K562 (cell line): ENCODE measurements around the gene MTREX. TPM values are rescaled to one million over a fixed set of nuclear protein-coding genes. Genes with fewer than 3 reads are reported as not detected.

Experiments used
- ATAC-seq: fragments of 200-7000 bp; cut with Tn5 transposase; 3 replicates; pipeline ENCODE4 v1.9.1; 2020; ENCODE audit warnings: moderate library complexity
- BruUV-seq: library from RNA; stranded (reverse); fragments of 400-500 nt; replicated peaks from 2 replicates; lab custom pipeline; 2021; lab: Mats Ljungman, UMichigan
- CTCF ChIA-PET: fragments of 300-600 bp; formaldehyde crosslinking; extraction: SDS; loops from one replicate; lab custom pipeline; 2021; ENCODE audit warnings: low intra/inter-chr PET ratio; lab: Yijun Ruan, JAX
- POLR2A ChIA-PET: fragments of 300-600, 350-650 bp; sonication (Branson Sonifier 250); formaldehyde crosslinking; extraction: SDS; loops from one replicate; lab custom pipeline; 2021; ENCODE audit warnings: antibody characterized with exemption, inconsistent platforms; lab: Yijun Ruan, JAX
- DNase-seq, 4 experiments: peaks; one replicate each; pipeline versions ENCODE4 v3.0.0 to v3.0.0-alpha.2; 2011 to 2018; ENCODE audit warnings: low spot score in 3 of 4, mixed read lengths in 3 of 4; ENCODE audit errors: extremely low read depth in 1 of 4
- FAIRE-seq: peaks from 2 replicates; lab custom pipeline; 2011; peaks lifted over from hg19 to GRCh38; lab: Jason Lieb, UNC
- H2AFZ ChIP-seq: 2 replicates; pipeline ENCODE4 v1.6.0; 2011; ENCODE audit warnings: low read depth, low read length, control low read depth, inconsistent platforms
- H3K27ac ChIP-seq: fragments of 200-600 bp; 3 replicates; pipeline ENCODE4 v1.8.0; 2011; ENCODE audit warnings: low read depth, mild to moderate bottlenecking, control low read depth, inconsistent platforms, low read length, moderate library complexity, mixed read lengths; ENCODE audit errors: extremely low read depth
- H3K27me3 ChIP-seq, 2 experiments: fragments of 300-600 bp in 1 of 2; 2 replicates in 1 of 2; 3 replicates in 1 of 2; pipeline versions ENCODE4 v1.6.0 to v1.8.0; 2011; ENCODE audit warnings: inconsistent platforms in 2 of 2, low read length in 2 of 2, mild to moderate bottlenecking in 1 of 2, mixed read lengths in 1 of 2, moderate library complexity in 1 of 2; ENCODE audit not compliant: control insufficient read depth in 2 of 2, insufficient read depth in 2 of 2
- H3K36me3 ChIP-seq: fragments of 300-600 bp; 3 replicates; pipeline ENCODE4 v1.8.0; 2011; ENCODE audit warnings: mild to moderate bottlenecking, low read length, inconsistent platforms; ENCODE audit not compliant: control insufficient read depth, insufficient read depth
- H3K4me1 ChIP-seq, 2 experiments: fragments of 200-600 bp in 1 of 2; replicated peaks in 1 of 2; 2 replicates in 1 of 2; 3 replicates in 1 of 2; pipeline versions ENCODE4 v1.5.1 to v1.8.0; 2011; ENCODE audit warnings: inconsistent platforms in 2 of 2, low read length in 2 of 2, mild to moderate bottlenecking in 1 of 2, mixed read lengths in 1 of 2, moderate library complexity in 1 of 2; ENCODE audit not compliant: control insufficient read depth in 2 of 2, insufficient read depth in 2 of 2
- H3K4me2 ChIP-seq: 2 replicates; pipeline ENCODE4 v1.6.1; 2011; ENCODE audit warnings: low read length, control low read depth, inconsistent platforms, mixed read lengths; ENCODE audit not compliant: insufficient read depth
- H3K4me3 ChIP-seq: fragments of 200-600 bp; sonication (generic), shearing (Covaris generic); 2 replicates; pipeline ENCODE4 v1.5.1; 2016; ENCODE audit warnings: control low read depth, inconsistent platforms
- H3K79me2 ChIP-seq: fragments of 200-600 bp; 3 replicates; pipeline ENCODE4 v1.8.0; 2011; ENCODE audit warnings: low read length, inconsistent platforms; ENCODE audit not compliant: control insufficient read depth, insufficient read depth
- H3K9ac ChIP-seq, 2 experiments: 2 replicates each; pipeline versions ENCODE4 v1.6.0 to v1.6.1; 2011; ENCODE audit warnings: low read depth in 2 of 2, low read length in 2 of 2, control low read depth in 1 of 2, inconsistent platforms in 1 of 2, mild to moderate bottlenecking in 1 of 2, mixed read lengths in 1 of 2; ENCODE audit not compliant: insufficient read depth in 1 of 2
- H3K9me1 ChIP-seq: one replicate; pipeline ENCODE4 v1.6.0; 2011; ENCODE audit warnings: inconsistent platforms, mild to moderate bottlenecking, low read length, moderate library complexity; ENCODE audit not compliant: control insufficient read depth, insufficient read depth
- H3K9me3 ChIP-seq: replicated peaks from 2 replicates; pipeline ENCODE4 v1.5.1; 2011; ENCODE audit warnings: low read depth, low read length, inconsistent platforms; ENCODE audit not compliant: control insufficient read depth, insufficient read depth
- H4K20me1 ChIP-seq: replicated peaks from 2 replicates; pipeline ENCODE4 v1.6.1; 2011; ENCODE audit warnings: low read length, inconsistent platforms, mixed read lengths; ENCODE audit not compliant: control insufficient read depth, insufficient read depth
- EHMT2 ChIP-seq: fragments of 450-650 bp; IDR thresholded peaks from 2 replicates; pipeline ENCODE4 v1.6.1; 2018; ENCODE audit warnings: antibody characterized with exemption
- FOXJ2 ChIP-seq: fragments of 200-800 bp; sonication (Bioruptor generic); IDR thresholded peaks from 2 replicates; pipeline ENCODE4 v1.6.1; 2016; ENCODE audit warnings: missing genetic modification characterization, missing compliant biosample characterization
- HMGN3 ChIP-seq: IDR thresholded peaks from 2 replicates; pipeline ENCODE4 v1.6.1; 2011; ENCODE audit warnings: borderline replicate concordance, low read depth, mild to moderate bottlenecking, mixed read lengths, low read length; ENCODE audit not compliant: insufficient read length; ENCODE audit errors: extremely low read depth
- NONO ChIP-seq, 2 experiments: fragments of 200-400 bp in 1 of 2; fragments of 450-650 bp in 1 of 2; formaldehyde crosslinking in 1 of 2; IDR thresholded peaks; 2 replicates each; pipeline ENCODE4 v1.6.1; 2017; ENCODE audit warnings: low read depth in 2 of 2, mild to moderate bottlenecking in 2 of 2, moderate library complexity in 2 of 2, low read length in 1 of 2
- RAD21 ChIP-seq, 2 experiments: fragments of 250-450 bp in 1 of 2; fragments of 450-650 bp in 1 of 2; sonication (Bioruptor Pico) in 1 of 2; formaldehyde crosslinking in 1 of 2; IDR thresholded peaks in 1 of 2; conservative IDR thresholded peaks in 1 of 2; 2 replicates each; pipeline versions ENCODE4 v1.4.0 to v1.8.0; 2020 to 2022; ENCODE audit warnings: mild to moderate bottlenecking in 2 of 2, moderate library complexity in 1 of 2
- RBFOX2 ChIP-seq: fragments of 200-400 bp; formaldehyde crosslinking; IDR thresholded peaks from 2 replicates; pipeline ENCODE4 v1.6.1; 2017; ENCODE audit warnings: low read depth, mild to moderate bottlenecking, low read length, moderate library complexity
- SMAD3 ChIP-seq: fragments of 450-650 bp; formaldehyde crosslinking; conservative IDR thresholded peaks from 2 replicates; pipeline ENCODE4 v1.4.0; 2020; ENCODE audit warnings: mild to moderate bottlenecking
- SREBF1 ChIP-seq: fragments of 150-350 bp; IDR thresholded peaks from 2 replicates; pipeline ENCODE4 v1.6.1; 2014; ENCODE audit warnings: antibody characterized with exemption, low read depth, low read length, borderline replicate concordance
- ZKSCAN3 ChIP-seq: fragments of 250-450 bp; sonication (Bioruptor Pico); IDR thresholded peaks from 2 replicates; pipeline ENCODE4 v1.4.0; 2020
- WGBS: fragments of 100-300 bp; shearing (Covaris generic); methylation state at CpG from one replicate; pipeline ENCODE4 v1.1.6; 2016; ENCODE audit warnings: low coverage, mixed read lengths; ENCODE audit not compliant: insufficient coverage; ENCODE audit errors: missing lambda C conversion rate; 5-methylcytosine and 5-hydroxymethylcytosine counted together
- in situ Hi-C: fragments of 300-500 bp; cut with MboI; formaldehyde crosslinking; loops from 4 replicates; pipeline ENCODE4 v1.15.0; 2018; ENCODE audit warnings: inconsistent platforms, mixed read lengths
- intact Hi-C: fragments of 100-400 bp; cut with micrococcal nuclease; formaldehyde crosslinking; loops from 2 replicates; pipeline ENCODE4 v1.14.2; 2022
- polyA plus RNA-seq, 8 experiments: library from polyadenylated mRNA; depleted of rRNA in 4 of 8; stranded (reverse) in 5 of 8; unstranded in 3 of 8; fragments of >200 nt; fragmentation: Nextera tagmentation in 2 of 8; fragmentation: Illumina TruSeq in 1 of 8; extraction: Ambion mirVana in 2 of 8; extraction: Trizol in 1 of 8; gene quantifications; 2 replicates each; pipeline versions ENCODE4 v1.2.1 to v1.2.3, GENCODE V29; 2011 to 2014; ENCODE audit warnings: inconsistent platforms in 1 of 8, missing spikeins in 1 of 8
- total RNA-seq, 7 experiments: library from RNA; depleted of rRNA in 6 of 7; stranded (reverse); fragments of >200 nt in 6 of 7; fragmentation: Illumina TruSeq in 2 of 7; extraction: Trizol in 2 of 7; gene quantifications; 2 replicates each; pipeline versions ENCODE4 v1.2.1 to v1.2.3, GENCODE V29; 2011 to 2021; ENCODE audit warnings: low replicate concordance in 1 of 7
- TF ChIP-seq, protein P1 (sequence below): fragments of 450-650 bp; formaldehyde crosslinking; IDR thresholded peaks from 2 replicates; pipeline ENCODE4 v1.4.0; 2020; ENCODE audit warnings: mild to moderate bottlenecking, moderate library complexity

Gene MTREX
- total and polyA plus RNA-seq, 9 of the 15 experiments (the other 6 are each of a cell fraction or from before 2014, with no cell fraction given) = 52.9 to 193 (median 150) TPM

DNA sequence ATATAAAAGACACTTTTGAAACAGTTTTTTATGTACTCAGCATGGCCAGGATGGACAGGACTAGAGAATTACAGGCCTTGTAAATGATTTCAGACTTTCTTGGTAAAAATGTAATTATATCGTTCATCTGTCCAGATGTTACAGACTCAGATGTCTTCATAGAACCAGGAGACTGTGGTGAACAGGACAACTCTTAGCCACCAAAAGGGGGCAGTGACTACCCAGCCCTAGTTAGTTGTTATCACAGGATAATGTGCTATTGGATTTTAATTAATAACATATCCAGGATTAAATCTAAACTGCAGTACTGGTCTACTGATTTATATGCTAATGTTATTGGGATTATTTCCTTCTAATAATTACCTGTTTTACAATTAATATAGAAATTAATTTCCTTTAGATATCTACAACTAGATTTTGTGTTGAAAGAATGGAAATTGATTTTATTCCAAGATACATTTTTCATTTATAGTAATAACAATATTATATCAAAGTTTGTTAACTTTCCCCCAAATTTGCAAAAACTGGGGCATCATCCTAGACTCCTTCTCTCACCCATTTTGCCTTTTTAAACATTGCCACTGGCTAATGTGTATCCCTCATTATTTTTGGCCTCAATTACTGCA lies 99.4 kb downstream of the MTREX start (continued):
- TF ChIP-seq EHMT2 (no peak), RBFOX2 (no peak), RAD21 (CRISPR knock-in tag; conservative IDR thresholded peaks at IDR 0.05 in 1 of 2, IDR thresholded peaks at IDR 0.05 in 1 of 2) (peak; percentile 47 to 52), FOXJ2 (tag) (no peak)
- TF ChIP-seq, protein P1, sequence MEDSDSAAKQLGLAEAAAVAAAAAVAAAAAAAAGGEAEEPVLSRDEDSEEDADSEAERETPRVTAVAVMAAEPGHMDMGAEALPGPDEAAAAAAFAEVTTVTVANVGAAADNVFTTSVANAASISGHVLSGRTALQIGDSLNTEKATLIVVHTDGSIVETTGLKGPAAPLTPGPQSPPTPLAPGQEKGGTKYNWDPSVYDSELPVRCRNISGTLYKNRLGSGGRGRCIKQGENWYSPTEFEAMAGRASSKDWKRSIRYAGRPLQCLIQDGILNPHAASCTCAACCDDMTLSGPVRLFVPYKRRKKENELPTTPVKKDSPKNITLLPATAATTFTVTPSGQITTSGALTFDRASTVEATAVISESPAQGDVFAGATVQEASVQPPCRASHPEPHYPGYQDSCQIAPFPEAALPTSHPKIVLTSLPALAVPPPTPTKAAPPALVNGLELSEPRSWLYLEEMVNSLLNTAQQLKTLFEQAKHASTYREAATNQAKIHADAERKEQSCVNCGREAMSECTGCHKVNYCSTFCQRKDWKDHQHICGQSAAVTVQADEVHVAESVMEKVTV (CRISPR knock-in tag) = peak; percentile 41; the same call in 1 of the 2 replicates

DNA sequence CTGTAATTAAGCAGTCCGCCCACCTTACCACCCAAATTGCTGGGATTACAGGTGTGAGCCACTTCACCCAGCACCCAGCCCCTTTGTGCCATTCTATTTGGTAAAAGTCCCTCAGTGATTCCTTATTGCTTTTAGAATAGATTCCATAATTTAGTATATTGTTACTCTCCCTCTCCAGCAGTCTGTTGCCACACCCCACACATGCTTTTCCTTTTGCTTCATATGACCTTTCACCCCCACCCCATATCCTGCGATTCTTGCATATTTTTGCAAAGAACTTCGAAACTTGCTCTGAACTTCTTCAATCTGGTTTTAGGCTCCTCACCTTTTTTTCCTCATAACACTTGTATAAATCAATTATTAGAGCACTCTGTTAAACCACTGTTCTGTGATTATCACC lies 100.2 kb downstream of the MTREX start:
- no peak for TF ChIP-seq HMGN3
- no peak for TF ChIP-seq ZKSCAN3 (CRISPR knock-in tag)
- no peak for TF ChIP-seq NONO (IDR thresholded peaks at IDR 0.05; ENCODE audit: low read depth in 2 of 2, low read length in 1 of 2)
- TF ChIP-seq SREBF1 = no peak
- no peak for TF ChIP-seq SMAD3 (CRISPR knock-in tag)
- TF ChIP-seq, all 486 proteins: peak for 0
- Histone ChIP-seq H3K36me3 (peaks cover 82% of the 10 kb centered on the region), H3K9ac (no peak overlapping the region), H3K79me2 (no peaks in the 10 kb centered on the region), H3K4me2 (no peak overlapping the region), H2AFZ (no peak overlapping the region), H3K27ac (no peak overlapping the region), H3K27me3 (no peaks in the 10 kb centered on the region), H3K4me1 (no peaks in the 10 kb centered on the region), H4K20me1 (no peaks in the 10 kb centered on the region), H3K4me3 (no peak overlapping the region), H3K9me1 (no peaks in the 10 kb centered on the region), H3K9me3 (no peaks in the 10 kb centered on the region)
- ChIA-PET POLR2A (interaction anchor here (1.2 kb wide), 1 partner anchor 19 kb away, joined by 3 read pairs; no protein-coding TSS in a partner anchor), CTCF (no interaction called here)
- intact Hi-C loops (loop anchor here (5.0 kb wide), 1 partner anchor 284 kb away; no protein-coding TSS in a partner anchor), in situ Hi-C loops (no loop called here)
- DNase-seq = no peak
- no TSS peak for BruUV-seq
- WGBS = 96% methylated on average over 3 of the region's 3 CpGs
- no peak for ATAC-seq
- no peak for FAIRE-seq
